K562 (cell line): ENCODE results near the gene NTSR1. TPM values are rescaled to one million over a fixed set of nuclear protein-coding genes. Genes with fewer than 3 reads are reported as not detected.

ENCODE experiments used
- ATAC-seq: fragments of 200-7000 bp; cut with Tn5 transposase; 3 replicates; pipeline ENCODE4 v1.9.1; 2020; ENCODE audit warnings: moderate library complexity
- BruUV-seq: library from RNA; stranded (reverse); fragments of 400-500 nt; replicated peaks from 2 replicates; lab custom pipeline; 2021; lab: Mats Ljungman, UMichigan
- CTCF ChIA-PET: fragments of 300-600 bp; formaldehyde crosslinking; extraction: SDS; loops from one replicate; lab custom pipeline; 2021; ENCODE audit warnings: low intra/inter-chr PET ratio; lab: Yijun Ruan, JAX
- POLR2A ChIA-PET: fragments of 300-600, 350-650 bp; sonication (Branson Sonifier 250); formaldehyde crosslinking; extraction: SDS; loops from one replicate; lab custom pipeline; 2021; ENCODE audit warnings: antibody characterized with exemption, inconsistent platforms; lab: Yijun Ruan, JAX
- DNase-seq, 4 experiments: peaks; one replicate each; pipeline versions ENCODE4 v3.0.0 to v3.0.0-alpha.2; 2011 to 2018; ENCODE audit warnings: low spot score in 3 of 4, mixed read lengths in 3 of 4; ENCODE audit errors: extremely low read depth in 1 of 4
- FAIRE-seq: peaks from 2 replicates; lab custom pipeline; 2011; peaks lifted over from hg19 to GRCh38; lab: Jason Lieb, UNC
- H2AFZ ChIP-seq: 2 replicates; pipeline ENCODE4 v1.6.0; 2011; ENCODE audit warnings: low read depth, low read length, control low read depth, inconsistent platforms
- H3K27ac ChIP-seq: fragments of 200-600 bp; 3 replicates; pipeline ENCODE4 v1.8.0; 2011; ENCODE audit warnings: low read depth, mild to moderate bottlenecking, control low read depth, inconsistent platforms, low read length, moderate library complexity, mixed read lengths; ENCODE audit errors: extremely low read depth
- H3K27me3 ChIP-seq, 2 experiments: fragments of 300-600 bp in 1 of 2; 2 replicates in 1 of 2; 3 replicates in 1 of 2; pipeline versions ENCODE4 v1.6.0 to v1.8.0; 2011; ENCODE audit warnings: inconsistent platforms in 2 of 2, low read length in 2 of 2, mild to moderate bottlenecking in 1 of 2, mixed read lengths in 1 of 2, moderate library complexity in 1 of 2; ENCODE audit not compliant: control insufficient read depth in 2 of 2, insufficient read depth in 2 of 2
- H3K36me3 ChIP-seq: fragments of 300-600 bp; 3 replicates; pipeline ENCODE4 v1.8.0; 2011; ENCODE audit warnings: mild to moderate bottlenecking, low read length, inconsistent platforms; ENCODE audit not compliant: control insufficient read depth, insufficient read depth
- H3K4me1 ChIP-seq, 2 experiments: fragments of 200-600 bp in 1 of 2; replicated peaks in 1 of 2; 2 replicates in 1 of 2; 3 replicates in 1 of 2; pipeline versions ENCODE4 v1.5.1 to v1.8.0; 2011; ENCODE audit warnings: inconsistent platforms in 2 of 2, low read length in 2 of 2, mild to moderate bottlenecking in 1 of 2, mixed read lengths in 1 of 2, moderate library complexity in 1 of 2; ENCODE audit not compliant: control insufficient read depth in 2 of 2, insufficient read depth in 2 of 2
- H3K4me2 ChIP-seq: 2 replicates; pipeline ENCODE4 v1.6.1; 2011; ENCODE audit warnings: low read length, control low read depth, inconsistent platforms, mixed read lengths; ENCODE audit not compliant: insufficient read depth
- H3K4me3 ChIP-seq: fragments of 200-600 bp; sonication (generic), shearing (Covaris generic); 2 replicates; pipeline ENCODE4 v1.5.1; 2016; ENCODE audit warnings: control low read depth, inconsistent platforms
- H3K79me2 ChIP-seq: fragments of 200-600 bp; 3 replicates; pipeline ENCODE4 v1.8.0; 2011; ENCODE audit warnings: low read length, inconsistent platforms; ENCODE audit not compliant: control insufficient read depth, insufficient read depth
- H3K9ac ChIP-seq, 2 experiments: 2 replicates each; pipeline versions ENCODE4 v1.6.0 to v1.6.1; 2011; ENCODE audit warnings: low read depth in 2 of 2, low read length in 2 of 2, control low read depth in 1 of 2, inconsistent platforms in 1 of 2, mild to moderate bottlenecking in 1 of 2, mixed read lengths in 1 of 2; ENCODE audit not compliant: insufficient read depth in 1 of 2
- H3K9me1 ChIP-seq: one replicate; pipeline ENCODE4 v1.6.0; 2011; ENCODE audit warnings: inconsistent platforms, mild to moderate bottlenecking, low read length, moderate library complexity; ENCODE audit not compliant: control insufficient read depth, insufficient read depth
- H3K9me3 ChIP-seq: replicated peaks from 2 replicates; pipeline ENCODE4 v1.5.1; 2011; ENCODE audit warnings: low read depth, low read length, inconsistent platforms; ENCODE audit not compliant: control insufficient read depth, insufficient read depth
- H4K20me1 ChIP-seq: replicated peaks from 2 replicates; pipeline ENCODE4 v1.6.1; 2011; ENCODE audit warnings: low read length, inconsistent platforms, mixed read lengths; ENCODE audit not compliant: control insufficient read depth, insufficient read depth
- ARID3A ChIP-seq: IDR thresholded peaks from 2 replicates; pipeline ENCODE4 v1.6.1; 2012; ENCODE audit warnings: low read depth, low read length, improper control_type of control experiment, borderline replicate concordance
- CHCHD3 ChIP-seq: fragments of 250-450 bp; sonication (Bioruptor Pico); IDR thresholded peaks from 2 replicates; pipeline ENCODE4 v2.1.2; 2022; ENCODE audit warnings: mild to moderate bottlenecking
- KAT2B ChIP-seq: IDR thresholded peaks from one replicate; pipeline ENCODE4 v1.6.1; 2012; ENCODE audit warnings: low read depth, mild to moderate bottlenecking, control low read depth, inconsistent platforms, low read length, moderate library complexity
- MEIS2 ChIP-seq: fragments of 450-650 bp; IDR thresholded peaks from 2 replicates; pipeline ENCODE4 v1.6.1; 2014; ENCODE audit warnings: mild to moderate bottlenecking; ENCODE audit not compliant: partially characterized antibody
- RUNX1 ChIP-seq: sonication (generic); IDR thresholded peaks from 2 replicates; pipeline ENCODE4 v1.6.1; 2016; ENCODE audit warnings: antibody characterized with exemption, low read depth
- ZNF431 ChIP-seq: sonication (generic); formaldehyde crosslinking; IDR thresholded peaks from 2 replicates; pipeline ENCODE4 v1.8.0; 2022; ENCODE audit warnings: mild to moderate bottlenecking, missing genetic modification reagents
- WGBS: fragments of 100-300 bp; shearing (Covaris generic); methylation state at CpG from one replicate; pipeline ENCODE4 v1.1.6; 2016; ENCODE audit warnings: low coverage, mixed read lengths; ENCODE audit not compliant: insufficient coverage; ENCODE audit errors: missing lambda C conversion rate; 5-methylcytosine and 5-hydroxymethylcytosine counted together
- in situ Hi-C: fragments of 300-500 bp; cut with MboI; formaldehyde crosslinking; loops from 4 replicates; pipeline ENCODE4 v1.15.0; 2018; ENCODE audit warnings: inconsistent platforms, mixed read lengths
- intact Hi-C: fragments of 100-400 bp; cut with micrococcal nuclease; formaldehyde crosslinking; loops from 2 replicates; pipeline ENCODE4 v1.14.2; 2022
- polyA plus RNA-seq, 8 experiments: library from polyadenylated mRNA; depleted of rRNA in 4 of 8; stranded (reverse) in 5 of 8; unstranded in 3 of 8; fragments of >200 nt; fragmentation: Nextera tagmentation in 2 of 8; fragmentation: Illumina TruSeq in 1 of 8; extraction: Ambion mirVana in 2 of 8; extraction: Trizol in 1 of 8; gene quantifications; 2 replicates each; pipeline versions ENCODE4 v1.2.1 to v1.2.3, GENCODE V29; 2011 to 2014; ENCODE audit warnings: inconsistent platforms in 1 of 8, missing spikeins in 1 of 8
- total RNA-seq, 7 experiments: library from RNA; depleted of rRNA in 6 of 7; stranded (reverse); fragments of >200 nt in 6 of 7; fragmentation: Illumina TruSeq in 2 of 7; extraction: Trizol in 2 of 7; gene quantifications; 2 replicates each; pipeline versions ENCODE4 v1.2.1 to v1.2.3, GENCODE V29; 2011 to 2021; ENCODE audit warnings: low replicate concordance in 1 of 7
- TF ChIP-seq, protein P1 (sequence below): fragments of 450-650 bp; formaldehyde crosslinking; IDR thresholded peaks from 2 replicates; pipeline ENCODE4 v1.4.0; 2022; ENCODE audit warnings: missing genetic modification characterization
- TF ChIP-seq, protein P2 (sequence below): fragments of 450-650 bp; formaldehyde crosslinking; IDR thresholded peaks from 2 replicates; pipeline ENCODE4 v1.4.0; 2020; ENCODE audit warnings: mild to moderate bottlenecking, moderate library complexity

NTSR1 gene
- total and polyA plus RNA-seq, 9 of the 15 experiments (the other 6 are each of a cell fraction or from before 2014, with no cell fraction given) = 0.04 to 0.40 (median 0.13) TPM; not detected in 3

DNA sequence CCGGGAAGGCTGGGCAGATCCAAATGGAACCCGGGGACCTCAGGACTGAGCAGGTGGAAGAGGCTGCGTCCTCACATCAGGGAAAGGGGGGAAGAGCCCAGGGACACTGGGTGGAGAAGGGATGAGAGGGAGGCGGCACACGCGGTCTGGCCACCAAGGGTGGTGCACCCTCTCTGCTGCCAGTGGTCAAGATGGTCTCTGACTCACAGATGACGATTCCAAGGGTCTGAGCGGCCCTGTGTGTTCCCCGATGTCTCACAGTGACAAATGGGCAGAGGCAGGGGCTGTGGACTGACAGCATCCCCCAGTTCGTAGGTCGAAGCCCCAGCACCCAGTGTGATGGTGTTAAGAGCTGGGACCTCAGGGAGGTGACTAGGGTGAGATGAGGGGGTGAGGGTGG is 34.3 kb upstream of the NTSR1 start:
- 46% methylated on average over 10 of the region's 11 CpGs for WGBS
- Histone ChIP-seq H3K27ac (no peak overlapping the region), H4K20me1 (no peaks in the 10 kb centered on the region), H3K9me3 (0 out of 2 replicates have a peak, but pooled peaks cover under 1% of the 10 kb centered on the region), H3K4me3 (no peak overlapping the region), H3K36me3 (peaks cover 19% of the 10 kb centered on the region; the same call in 2 of the 3 replicates), H3K4me2 (no peak overlapping the region), H2AFZ (no peak overlapping the region), H3K9ac (peak overlapping the region in 1 of 2 experiments; percentile 48; a peak in 1 of 4 replicates), H3K27me3 (peaks cover 21 to 50% of the 10 kb centered on the region in 2 experiments; a peak in 4 of 5 replicates)
- FAIRE-seq (no peak), ATAC-seq (no peak), DNase-seq (no peak)
- no TSS peak for BruUV-seq
- POLR2A ChIA-PET = interaction anchor here (1.6 kb wide), 1 partner anchor 12 kb away, joined by 6 read pairs; no protein-coding TSS in a partner anchor
- TF ChIP-seq KAT2B (no peak), RUNX1 (no peak), ZNF431 (no peak), CHCHD3 (CRISPR knock-in tag) (no peak), ARID3A (no peak), MEIS2 (no peak)
- TF ChIP-seq, protein P1, sequence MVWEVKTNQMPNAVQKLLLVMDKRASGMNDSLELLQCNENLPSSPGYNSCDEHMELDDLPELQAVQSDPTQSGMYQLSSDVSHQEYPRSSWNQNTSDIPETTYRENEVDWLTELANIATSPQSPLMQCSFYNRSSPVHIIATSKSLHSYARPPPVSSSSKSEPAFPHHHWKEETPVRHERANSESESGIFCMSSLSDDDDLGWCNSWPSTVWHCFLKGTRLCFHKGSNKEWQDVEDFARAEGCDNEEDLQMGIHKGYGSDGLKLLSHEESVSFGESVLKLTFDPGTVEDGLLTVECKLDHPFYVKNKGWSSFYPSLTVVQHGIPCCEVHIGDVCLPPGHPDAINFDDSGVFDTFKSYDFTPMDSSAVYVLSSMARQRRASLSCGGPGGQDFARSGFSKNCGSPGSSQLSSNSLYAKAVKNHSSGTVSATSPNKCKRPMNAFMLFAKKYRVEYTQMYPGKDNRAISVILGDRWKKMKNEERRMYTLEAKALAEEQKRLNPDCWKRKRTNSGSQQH (CRISPR knock-in tag) = no peak
- TF ChIP-seq, protein P2, sequence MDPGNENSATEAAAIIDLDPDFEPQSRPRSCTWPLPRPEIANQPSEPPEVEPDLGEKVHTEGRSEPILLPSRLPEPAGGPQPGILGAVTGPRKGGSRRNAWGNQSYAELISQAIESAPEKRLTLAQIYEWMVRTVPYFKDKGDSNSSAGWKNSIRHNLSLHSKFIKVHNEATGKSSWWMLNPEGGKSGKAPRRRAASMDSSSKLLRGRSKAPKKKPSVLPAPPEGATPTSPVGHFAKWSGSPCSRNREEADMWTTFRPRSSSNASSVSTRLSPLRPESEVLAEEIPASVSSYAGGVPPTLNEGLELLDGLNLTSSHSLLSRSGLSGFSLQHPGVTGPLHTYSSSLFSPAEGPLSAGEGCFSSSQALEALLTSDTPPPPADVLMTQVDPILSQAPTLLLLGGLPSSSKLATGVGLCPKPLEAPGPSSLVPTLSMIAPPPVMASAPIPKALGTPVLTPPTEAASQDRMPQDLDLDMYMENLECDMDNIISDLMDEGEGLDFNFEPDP (CRISPR knock-in tag) = no peak
- TF ChIP-seq, all 486 proteins: peak for 0
- H3K9me1 ChIP-seq = no peaks in the 10 kb centered on the region
- in situ Hi-C loops = no loop called here
- peaks cover 0 to 21% of the 10 kb centered on the region in 2 experiments; a peak in 1 of 5 replicates for H3K4me1 ChIP-seq
- no peaks in the 10 kb centered on the region for H3K79me2 ChIP-seq
- CTCF ChIA-PET = no interaction called here
- intact Hi-C loops = no loop called here
